HL-60 (cell line): ENCODE results near the gene TOP3B.

Source experiments
- DNase-seq, 2 experiments: peaks; one replicate each; pipeline ENCODE4 v3.0.0-alpha.2; 2010 to 2020; ENCODE audit warnings: low read depth in 1 of 2, low spot score in 1 of 2
- H3K27ac ChIP-seq: fragments of 250-450 bp; sonication (Bioruptor Pico); replicated peaks from 2 replicates; pipeline ENCODE4 v1.5.1; 2020; ENCODE audit warnings: mild to moderate bottlenecking, moderate library complexity
- H3K27me3 ChIP-seq: fragments of 250-450 bp; sonication (Bioruptor Pico); 2 replicates; pipeline ENCODE4 v1.5.1; 2021; ENCODE audit warnings: mild to moderate bottlenecking, moderate library complexity; ENCODE audit not compliant: insufficient read depth, poor library complexity, severe bottlenecking
- H3K4me3 ChIP-seq: replicated peaks from 2 replicates; pipeline ENCODE4 v1.5.1; 2011; ENCODE audit warnings: mild to moderate bottlenecking, control low read depth, low read length; ENCODE audit not compliant: insufficient read depth
- CTCF ChIP-seq: IDR thresholded peaks from one replicate; pipeline ENCODE4 v1.5.1; 2011; ENCODE audit warnings: low read length, control low read depth, inconsistent platforms; ENCODE audit not compliant: insufficient read depth
- GABPA ChIP-seq: IDR thresholded peaks from 2 replicates; pipeline ENCODE4 v1.6.1; 2012; ENCODE audit warnings: low read depth
- POLR2AphosphoS5 ChIP-seq: IDR thresholded peaks from 2 replicates; pipeline ENCODE4 v1.6.1; 2012; ENCODE audit warnings: low read depth
- REST ChIP-seq: IDR thresholded peaks from 2 replicates; pipeline ENCODE4 v1.6.1; 2012; ENCODE audit warnings: low read depth; ENCODE audit not compliant: insufficient replicate concordance
- SPI1 ChIP-seq: IDR thresholded peaks from 2 replicates; pipeline ENCODE4 v1.6.1; 2012; ENCODE audit warnings: low read depth, mild to moderate bottlenecking, borderline replicate concordance

Gene TOP3B

DNA sequence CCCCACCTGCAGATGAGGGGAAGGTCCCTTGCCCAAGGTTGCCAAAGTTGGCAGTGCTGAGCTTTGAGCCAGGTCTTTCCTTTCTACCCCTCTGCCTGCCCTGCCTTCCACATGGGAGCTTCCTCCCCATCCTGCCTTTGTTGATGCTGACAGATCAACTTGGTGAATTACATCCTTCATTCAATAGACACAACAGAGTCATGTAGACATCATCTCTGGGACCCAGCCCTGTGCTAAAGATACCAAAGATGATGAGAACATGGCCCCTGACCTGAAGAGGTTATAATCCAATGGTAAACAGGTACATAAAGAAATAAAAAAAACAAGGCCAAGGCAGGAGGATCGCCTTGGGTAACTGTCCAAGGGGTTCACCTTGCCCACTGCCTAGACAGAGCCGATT, 72.7 kb downstream of the TOP3B start:
- Histone ChIP-seq H3K27me3 (no peaks in the 10 kb centered on the region), H3K27ac (no peak overlapping the region), H3K4me3 (no peak overlapping the region)
- no peak for DNase-seq
- TF ChIP-seq SPI1, result no peak
- TF ChIP-seq POLR2AphosphoS5, result no peak
- TF ChIP-seq GABPA, result no peak
- TF ChIP-seq REST, result no peak
- no peak for TF ChIP-seq CTCF

- Histone ChIP-seq H3K27ac (no peak overlapping the region), H3K27me3 (no peaks in the 10 kb centered on the region), H3K4me3 (no peak overlapping the region)
- TF ChIP-seq SPI1 (no peak), GABPA (no peak), REST (no peak), POLR2AphosphoS5 (no peak), CTCF (no peak)
- DNase-seq, result no peak
Observed at GRCh38 chr22:21907638-21908522, 74.7 kb downstream of the TOP3B start.
